ENCODE results near the gene SLC16A7.

SLC16A7 gene

GRCh38 chr12:59834659-59835474, 239.0 kb downstream of the SLC16A7 start:
- H3K27ac ChIP-seq (ENCODE audit: low read depth, low read length), result no peak overlapping the region
- H3K36me3 ChIP-seq (ENCODE audit: control insufficient read depth, insufficient read depth, low read length), result no peaks in the 10 kb centered on the region
- H3K27me3 ChIP-seq (ENCODE audit: control insufficient read depth, insufficient read depth, low read length), result no peaks in the 10 kb centered on the region
- no peak overlapping the region for H3K9ac ChIP-seq (ENCODE audit: low read length)
- H3K4me1 ChIP-seq (ENCODE audit: control insufficient read depth, insufficient read depth, low read length), result no peaks in the 10 kb centered on the region
- no peak overlapping the region for H3K4me3 ChIP-seq (ENCODE audit: low read length)

All from rectal smooth muscle tissue (tissue), 1 donor.